Limb (tissue), 2 donors: ENCODE results near the gene ASB6.
"Not testable (repeated sequence)": the region's sequence is repeated elsewhere in the genome, so short reads cannot be mapped to it uniquely, and the experiment has no call there.

Experiments
- DNase-seq, 2 donors: peaks; one replicate each; pipeline ENCODE4 v3.0.0-alpha.2; 2016; ENCODE audit errors: extremely low spot score in 2 of 2

The ASB6 gene

DNA sequence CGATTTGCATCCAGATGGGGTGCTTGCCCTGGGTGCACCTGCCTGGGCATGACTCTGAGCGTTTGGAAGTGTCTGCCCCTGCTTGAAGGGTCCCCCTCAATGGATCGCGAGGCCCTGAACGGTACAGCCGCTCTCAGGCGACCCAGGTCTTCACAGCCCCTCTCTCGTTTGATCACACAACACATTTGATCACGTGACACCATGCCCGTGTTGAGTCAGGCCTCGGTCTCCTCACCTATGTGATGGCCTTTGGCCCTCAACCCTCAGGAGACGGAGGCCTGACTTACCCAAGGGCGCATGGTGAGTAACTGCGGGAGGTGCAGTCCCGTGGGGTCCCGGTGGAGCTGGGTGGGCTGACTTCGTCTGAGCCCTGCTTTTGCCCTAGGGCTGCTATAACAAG lies 3.0 kb upstream of the ASB6 start:
- DNase-seq: no peak

DNA sequence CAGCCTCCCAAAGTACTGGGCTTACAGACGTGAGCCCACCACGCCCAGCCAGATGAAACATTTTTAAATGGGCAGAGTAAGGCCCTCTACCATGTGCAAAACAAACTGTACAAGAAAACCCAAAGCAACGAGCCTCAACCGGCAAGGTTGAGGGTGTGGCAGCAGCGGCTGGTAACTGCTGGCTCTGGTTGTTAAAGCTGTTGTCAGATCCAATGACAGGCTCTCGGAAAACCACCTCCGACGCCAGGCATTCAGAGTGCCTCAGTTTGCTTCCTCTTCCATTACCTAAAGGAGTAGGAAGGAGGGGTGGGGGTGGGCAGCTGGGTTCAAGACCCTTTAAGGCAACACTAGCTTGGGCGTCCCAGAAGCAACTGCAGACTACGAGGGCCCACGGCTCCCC lies 2.4 kb upstream of the ASB6 start:
- DNase-seq: no peak

DNA sequence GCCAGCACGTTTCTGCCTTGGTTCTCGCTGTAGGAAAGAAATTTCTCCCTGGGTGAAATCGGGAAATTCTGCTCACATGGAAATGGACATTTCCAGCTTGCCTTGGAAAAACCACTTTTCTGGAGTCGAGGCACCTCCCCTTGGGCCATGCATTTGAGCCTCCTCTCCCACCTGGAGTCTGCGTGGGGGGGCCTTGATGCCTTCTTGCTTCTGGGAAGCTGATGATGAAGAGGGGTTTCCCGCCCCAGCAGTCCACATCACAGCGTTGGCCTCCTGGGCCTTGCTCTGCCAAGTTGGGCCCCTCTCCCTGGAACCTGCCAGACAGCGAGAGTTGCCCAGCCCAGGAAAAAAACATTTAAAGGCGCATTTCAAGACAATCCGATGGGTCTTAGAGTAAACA lies 1.8 kb upstream of the ASB6 start:
- DNase-seq: no peak

DNA sequence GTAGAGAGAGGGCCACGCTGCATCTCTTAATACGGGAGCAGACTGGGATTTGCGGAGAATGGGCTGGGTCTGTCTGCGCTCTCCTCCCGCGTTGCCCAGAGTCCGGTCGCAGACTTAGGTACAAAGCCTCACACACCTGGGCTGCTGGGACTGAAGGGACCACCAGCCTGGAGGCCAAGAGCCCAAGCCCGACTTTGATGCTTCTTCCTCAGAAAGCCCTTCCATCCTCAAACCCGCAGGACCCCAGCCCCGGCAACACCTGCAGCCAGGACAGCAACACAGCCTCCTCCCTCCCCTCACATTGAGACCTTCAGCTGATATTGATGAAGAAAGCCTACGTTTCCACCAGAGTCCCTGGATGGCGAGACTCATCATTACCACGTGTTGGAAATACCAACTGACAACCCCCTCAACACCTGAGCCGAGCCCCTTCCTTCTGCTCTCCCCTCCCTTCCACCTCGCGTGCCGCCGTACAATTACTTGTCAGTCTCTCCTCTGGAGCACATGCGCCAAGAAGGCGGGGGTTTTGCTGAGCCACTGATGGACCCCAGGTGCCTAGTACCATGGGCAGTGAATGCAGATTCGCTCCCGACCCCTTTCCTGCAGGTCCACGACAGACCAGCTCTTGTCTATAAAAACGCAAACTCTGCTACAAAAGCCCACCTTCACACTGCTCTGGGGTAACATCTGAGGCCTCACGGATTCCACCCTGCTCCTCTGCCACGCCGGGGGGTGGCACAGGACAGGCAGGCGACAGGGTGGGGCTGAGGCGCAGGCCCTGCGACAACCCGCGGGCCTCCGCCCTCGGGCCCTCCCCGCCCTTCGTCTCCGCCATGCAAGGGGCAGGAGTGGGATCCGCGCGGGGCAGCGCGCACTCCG lies 841 bp downstream of the ASB6 start:
- no peak for DNase-seq

DNA sequence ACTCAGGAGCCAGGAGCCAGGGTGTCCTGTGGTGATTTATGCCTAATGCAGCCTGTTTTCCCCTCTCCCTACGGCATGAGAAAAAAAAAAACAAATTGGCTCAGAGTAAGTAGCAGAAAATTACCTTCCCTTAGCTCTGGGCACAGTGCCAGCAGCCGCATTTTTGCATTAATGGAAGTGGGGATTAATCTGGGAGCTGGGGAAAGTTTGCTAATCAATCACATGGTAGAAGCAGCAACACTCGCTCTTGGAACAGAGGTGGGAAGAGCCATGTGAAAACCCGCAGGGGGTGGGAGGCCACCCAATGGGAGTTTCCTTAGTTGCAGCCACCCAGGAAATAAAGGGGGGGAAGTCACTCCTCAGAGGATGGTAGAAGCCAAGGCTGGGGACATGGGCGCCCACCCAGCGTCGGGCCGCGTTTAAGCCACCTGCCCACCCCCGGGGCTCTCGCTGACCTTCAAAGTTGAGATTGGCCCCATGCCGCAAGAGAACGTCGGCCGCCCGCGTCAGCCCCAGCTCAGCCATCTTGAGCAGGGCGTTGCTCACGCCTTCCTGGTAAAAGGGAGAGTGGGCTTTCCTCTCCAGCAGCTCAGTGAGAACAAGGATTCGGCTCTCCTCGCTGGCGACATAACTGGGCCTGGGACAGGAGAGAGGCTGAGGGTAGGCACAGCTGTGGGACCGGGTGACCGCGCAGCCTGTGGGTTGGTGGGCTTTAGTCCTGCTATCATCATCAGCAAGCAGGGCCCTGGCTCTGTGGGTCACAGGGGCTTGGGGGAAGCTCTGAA lies 1.7 kb downstream of the ASB6 start:
- DNase-seq: no peak

DNA sequence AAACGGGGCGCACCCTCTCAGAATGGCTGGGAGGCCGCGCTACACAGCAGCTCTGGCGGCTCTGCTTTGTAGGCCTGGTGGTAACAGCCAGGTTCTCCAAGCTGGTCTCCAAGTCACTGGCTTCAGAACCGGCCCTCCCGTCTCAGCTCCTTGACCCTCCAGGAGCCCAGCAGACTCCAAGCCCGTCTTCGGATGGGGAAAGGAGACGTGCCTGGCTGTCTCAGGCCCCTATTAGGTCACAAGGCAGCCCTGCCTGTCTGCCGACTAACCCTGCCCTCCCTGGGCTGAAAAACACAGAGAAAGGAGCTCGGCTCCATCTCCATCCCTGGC lies 2.2 kb downstream of the ASB6 start:
- no peak for DNase-seq

DNA sequence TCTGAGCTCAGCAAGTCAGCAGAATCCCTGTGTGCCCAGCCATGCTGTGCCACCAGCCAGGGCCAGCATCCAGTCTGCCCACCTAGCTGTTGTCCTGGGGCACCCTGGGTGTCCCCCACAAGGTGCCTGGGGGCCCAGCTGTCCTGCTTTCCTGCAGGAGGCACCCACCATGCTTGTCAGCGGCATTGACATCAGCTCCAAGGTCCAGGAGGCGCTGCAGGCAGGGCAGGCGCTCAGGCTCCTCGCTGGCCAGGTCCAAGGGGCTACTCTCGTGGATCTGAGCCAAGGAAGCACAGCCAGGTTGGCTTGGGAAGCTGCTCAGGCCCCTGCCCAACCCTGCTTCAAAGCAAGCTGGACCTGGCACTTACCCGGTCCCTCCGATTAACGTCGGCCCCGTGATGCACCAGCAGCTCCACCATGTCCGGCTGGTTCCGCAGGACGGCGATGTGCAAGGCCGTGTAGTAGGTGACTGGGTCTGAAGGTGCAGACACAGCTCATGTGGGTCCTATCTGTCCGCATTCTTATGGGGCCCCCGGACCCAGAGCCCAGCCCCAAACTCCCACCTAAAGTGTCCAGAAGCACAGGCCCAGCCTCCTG lies 2.8 kb downstream of the ASB6 start:
- no peak for DNase-seq

DNA sequence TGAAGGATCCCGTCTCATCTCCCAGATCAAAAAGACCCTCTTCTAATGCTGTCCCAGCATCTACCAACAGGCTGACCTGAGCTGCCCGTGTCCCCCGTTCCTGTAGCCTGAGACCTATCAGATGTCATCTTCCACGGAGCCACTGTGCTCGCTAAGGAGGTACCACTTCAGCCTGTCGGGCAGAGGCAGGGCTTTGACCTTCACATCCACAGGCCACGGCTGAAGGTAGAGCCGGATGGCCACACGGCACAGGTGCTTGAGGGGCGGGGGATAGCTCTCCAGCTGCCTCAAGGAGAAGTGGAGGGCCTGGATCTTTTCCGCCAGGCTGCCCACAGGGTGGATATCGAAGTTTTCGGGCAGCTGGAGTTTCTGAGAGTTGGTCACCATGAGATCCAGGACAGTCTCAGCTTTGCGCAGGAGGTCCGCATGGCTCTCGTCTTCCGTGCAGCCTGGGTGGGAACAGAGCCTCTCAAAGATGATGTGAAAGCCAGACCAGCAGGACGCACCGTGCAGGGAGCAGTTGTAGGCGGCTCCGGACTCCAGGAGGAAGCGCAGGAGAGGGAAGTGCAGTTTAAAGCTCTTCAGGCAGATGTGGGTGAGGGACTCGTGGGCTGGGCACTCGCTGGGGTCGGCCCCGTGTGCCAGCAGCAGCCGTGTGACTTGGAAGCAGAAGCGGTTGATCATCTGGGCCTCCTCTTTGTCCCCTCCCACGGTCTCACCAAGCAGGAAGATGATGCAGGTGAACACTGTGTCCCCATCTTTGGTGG lies 4.1 kb downstream of the ASB6 start:
- DNase-seq: no peak

DNA sequence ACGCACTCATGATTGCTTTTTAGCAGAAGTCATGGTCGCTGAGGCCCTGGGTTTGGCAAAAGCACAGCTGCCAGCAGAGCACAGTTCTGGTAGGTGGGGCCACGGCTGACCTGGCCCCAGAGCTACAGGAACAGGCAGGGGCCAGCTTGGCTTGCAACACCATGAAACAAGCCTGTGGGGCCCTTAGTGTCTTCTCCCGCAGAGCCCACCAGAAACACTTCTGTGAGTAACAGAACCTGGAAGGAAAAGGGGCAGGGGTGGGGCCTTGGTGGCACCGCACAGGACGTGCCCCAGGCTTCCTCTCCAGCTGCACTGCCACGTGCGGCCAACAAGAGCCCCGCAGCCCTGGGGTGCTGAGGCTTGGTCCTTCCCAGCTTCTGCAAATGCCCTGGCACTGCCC lies 4.8 kb downstream of the ASB6 start:
- DNase-seq: no peak

DNA sequence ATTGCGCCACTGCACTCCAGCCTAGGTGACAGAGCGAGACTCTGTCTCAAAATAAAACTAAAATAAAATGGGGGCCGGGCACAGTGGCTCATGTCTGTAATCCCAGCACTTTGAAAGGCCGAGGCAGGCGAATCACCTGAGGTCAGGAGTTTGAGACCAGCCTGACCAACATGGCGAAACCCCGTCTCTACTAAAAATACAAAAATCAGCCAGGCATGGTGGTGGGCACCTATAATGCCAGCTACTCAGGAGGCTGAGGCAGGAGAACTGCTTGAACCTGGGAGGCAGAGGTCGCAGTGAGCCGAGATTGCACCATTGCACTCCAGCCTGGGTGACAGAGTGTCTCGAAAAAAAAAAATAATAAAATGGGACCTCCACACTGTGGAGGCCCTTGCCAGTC lies 5.6 kb downstream of the ASB6 start:
- DNase-seq: not testable (repeated sequence)

DNA sequence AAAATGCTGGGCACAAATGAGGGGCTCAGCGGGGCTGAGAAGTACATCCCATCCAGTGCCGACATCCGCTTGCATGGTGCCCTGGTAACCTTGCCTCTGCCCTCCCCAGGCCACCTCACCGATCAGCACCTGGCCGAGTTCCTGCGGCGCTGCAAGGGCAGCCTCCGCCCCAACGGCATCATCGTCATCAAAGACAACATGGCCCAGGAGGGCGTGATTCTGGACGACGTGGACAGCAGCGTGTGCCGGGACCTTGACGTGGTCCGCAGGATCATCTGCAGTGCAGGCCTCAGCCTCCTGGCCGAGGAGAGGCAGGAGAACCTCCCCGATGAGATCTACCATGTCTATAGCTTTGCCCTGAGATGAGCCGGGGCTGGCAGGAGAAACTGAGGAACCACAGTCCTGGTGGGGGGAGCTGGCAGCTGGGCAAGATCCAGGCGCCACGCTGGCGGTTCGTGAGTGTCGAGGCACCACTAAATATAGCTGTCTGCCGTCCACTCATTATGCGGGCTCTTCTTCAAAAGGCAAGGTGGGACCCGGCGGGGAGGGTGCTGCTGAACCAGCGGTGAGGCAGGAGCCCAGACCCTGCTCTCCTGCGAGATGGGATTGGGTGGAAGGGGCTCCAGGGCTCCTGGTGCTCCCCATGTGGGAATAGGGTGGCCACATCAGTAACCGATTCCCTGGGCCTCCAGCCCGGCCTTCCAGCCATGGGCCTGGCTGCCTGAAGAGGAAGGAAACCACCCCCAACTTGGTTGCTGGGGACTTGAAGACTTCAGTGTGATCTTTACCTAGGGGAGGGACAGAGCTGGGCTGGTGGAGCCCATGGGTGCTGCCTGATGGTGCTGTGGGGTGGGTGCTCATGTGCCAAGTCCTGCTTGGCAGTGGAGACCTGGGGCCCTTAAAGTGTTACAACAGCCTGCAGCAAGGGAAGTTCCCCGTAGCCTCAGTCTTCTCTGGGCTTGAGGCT lies 6.6 kb downstream of the ASB6 start:
- DNase-seq: no peak

DNA sequence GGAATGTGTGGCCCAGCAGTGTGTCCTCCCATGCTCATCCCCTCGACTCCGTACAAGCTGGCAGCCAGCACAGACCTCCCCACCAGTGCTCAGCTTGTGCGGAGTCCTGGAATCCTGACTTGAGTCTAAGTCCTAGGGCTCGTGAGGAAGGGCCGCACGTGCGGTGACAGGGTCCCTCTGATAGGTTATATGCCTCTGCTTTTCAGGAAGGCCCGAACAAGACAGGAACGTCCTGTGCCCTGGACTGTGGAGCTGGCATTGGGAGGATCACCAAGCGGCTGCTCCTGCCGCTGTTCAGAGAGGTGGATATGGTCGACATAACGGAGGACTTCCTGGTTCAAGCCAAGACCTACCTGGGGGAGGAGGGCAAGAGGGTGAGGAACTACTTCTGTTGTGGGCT lies 8.1 kb downstream of the ASB6 start:
- DNase-seq: no peak

DNA sequence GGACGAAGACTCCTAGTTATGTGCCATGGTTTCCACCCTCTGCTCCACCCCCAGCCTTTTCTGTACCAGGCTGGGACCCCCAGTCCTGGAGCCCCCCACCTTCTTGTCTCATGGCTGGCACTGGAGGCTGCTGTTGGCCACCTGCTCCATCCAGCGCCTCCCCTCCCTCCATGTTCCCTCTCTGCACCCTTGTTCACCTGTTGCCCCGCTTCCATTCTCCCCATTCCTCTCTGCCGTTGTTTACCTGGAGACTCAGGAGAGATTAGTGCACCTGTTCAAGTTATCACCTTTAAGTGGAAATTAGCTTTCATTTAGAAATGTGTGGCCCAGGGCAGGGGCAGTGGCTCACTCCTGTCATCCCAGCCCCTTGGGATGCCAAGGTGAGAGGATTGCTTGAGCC lies 8.7 kb downstream of the ASB6 start:
- no peak for DNase-seq

DNA sequence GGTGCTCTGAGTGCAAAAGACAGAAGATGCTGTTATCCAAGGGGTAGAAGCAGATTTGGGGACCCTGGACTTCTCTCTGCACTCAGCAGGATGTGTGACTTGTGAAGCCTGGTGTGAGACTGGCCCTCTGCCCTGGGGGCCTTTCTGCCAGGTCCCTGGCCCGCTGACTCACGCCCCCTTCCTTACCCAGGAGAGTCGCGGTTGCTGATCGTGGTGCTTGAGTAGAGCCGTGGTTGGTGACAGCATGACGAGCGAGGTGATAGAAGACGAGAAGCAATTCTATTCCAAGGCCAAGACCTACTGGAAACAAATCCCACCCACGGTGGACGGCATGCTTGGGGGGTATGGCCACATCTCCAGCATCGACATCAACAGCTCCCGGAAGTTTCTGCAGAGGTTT lies 9.5 kb downstream of the ASB6 start:
- no peak for DNase-seq

DNA sequence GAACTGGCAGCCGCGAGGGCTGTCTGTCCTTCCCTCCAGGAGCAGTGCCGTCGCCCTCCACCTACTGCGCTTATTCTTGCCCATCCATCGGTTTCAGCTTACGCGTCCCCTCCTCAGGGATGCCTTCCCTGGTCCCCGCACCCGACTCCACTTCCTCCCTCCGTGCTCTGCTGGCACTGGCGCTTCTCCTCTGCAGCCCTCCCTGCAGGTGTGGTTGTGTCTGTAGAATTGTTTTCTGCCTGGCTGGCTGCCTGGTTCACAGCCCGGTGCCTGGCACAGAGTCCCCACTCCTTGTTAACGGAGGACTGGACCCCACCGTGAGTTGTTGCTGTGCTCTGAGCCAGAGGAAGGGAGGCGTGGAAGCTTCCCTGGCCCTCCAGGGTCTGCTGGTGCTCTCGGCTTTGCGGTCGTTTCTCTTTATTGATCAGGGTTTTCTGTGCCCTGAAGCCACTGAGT lies 10.2 kb downstream of the ASB6 start:
- no peak for DNase-seq

DNA sequence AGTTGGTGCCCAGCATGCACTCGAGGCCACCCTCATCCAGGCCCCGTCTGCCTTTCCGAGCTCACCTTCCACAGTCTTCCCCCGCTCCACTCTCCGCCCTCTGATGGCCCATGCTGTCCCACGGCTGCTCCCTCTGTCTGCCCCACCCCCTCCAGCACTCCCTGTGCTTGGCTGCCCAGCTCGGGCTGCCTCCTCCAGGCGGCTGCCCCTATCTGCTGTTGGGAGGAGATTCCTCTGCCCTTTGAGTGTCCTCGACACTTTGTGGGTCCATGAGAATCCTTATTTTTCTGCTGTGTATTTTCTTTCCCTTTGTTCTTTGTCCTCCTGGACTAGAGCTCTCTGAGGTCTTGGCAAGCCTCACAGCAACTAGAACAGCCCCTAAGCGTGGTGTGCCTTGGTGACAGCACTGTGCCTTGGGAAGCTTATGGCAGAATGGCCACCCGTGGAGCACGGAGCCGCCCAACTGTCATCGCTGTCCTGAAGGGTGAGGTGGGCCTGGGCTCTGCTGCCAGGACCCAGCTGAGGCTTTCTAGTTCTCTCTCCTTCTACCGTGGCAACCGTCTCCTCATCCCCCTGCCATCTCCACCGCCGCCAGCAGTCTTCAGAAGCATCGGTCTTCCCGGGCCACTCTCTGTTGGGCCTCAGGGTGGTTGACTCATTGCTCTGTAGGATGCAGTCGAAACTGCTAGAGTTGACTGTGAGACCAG lies 10.8 kb downstream of the ASB6 start:
- no peak for DNase-seq

DNA sequence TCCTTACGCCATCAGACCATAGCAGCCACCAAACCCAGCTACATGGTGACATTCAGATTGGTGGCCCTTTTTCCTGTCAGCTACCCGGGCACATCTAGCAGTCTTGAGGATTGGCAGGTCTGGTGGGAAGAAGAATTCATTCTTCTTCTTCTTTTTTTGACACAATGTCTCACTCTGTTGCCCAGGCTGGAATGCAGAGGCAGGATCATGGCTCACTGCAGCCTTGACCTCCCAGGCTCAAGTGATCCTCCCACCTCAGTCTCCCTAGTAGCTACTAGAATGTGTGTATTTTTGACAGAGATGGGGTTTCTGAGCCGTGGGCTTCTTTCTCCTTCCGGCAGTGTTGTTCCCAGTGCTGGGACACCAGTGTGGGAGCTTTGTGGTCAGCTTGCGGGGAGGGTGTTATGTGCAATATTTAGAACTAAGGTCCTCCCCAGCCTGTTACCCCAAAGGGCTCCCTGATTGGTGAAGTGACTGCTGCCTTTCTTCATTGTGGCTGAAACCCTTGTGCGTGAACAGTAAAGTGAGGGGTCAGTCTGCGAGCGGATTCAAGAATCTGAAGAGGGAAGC lies 12.6 kb downstream of the ASB6 start:
- DNase-seq: no peak

DNA sequence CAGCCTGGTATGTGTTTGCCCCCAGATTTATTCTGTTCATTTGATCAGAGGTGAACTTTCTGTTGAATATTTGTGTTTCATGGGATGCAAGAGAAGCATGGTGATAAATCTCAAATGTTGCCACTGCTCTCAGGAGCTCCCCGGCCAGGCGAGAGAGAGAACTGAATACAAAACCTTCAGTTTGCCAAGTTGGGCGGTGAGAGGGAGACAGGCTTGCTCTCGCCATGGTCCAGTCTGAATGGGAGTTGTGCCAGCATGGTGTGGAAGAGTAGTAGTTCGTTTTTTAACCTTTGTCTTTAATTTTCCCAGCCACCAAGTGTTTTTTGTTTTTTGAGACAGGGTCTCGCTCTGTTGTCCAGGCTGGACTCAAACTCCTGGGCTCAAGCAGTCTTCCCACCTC lies 13.2 kb downstream of the ASB6 start:
- DNase-seq: no peak

DNA sequence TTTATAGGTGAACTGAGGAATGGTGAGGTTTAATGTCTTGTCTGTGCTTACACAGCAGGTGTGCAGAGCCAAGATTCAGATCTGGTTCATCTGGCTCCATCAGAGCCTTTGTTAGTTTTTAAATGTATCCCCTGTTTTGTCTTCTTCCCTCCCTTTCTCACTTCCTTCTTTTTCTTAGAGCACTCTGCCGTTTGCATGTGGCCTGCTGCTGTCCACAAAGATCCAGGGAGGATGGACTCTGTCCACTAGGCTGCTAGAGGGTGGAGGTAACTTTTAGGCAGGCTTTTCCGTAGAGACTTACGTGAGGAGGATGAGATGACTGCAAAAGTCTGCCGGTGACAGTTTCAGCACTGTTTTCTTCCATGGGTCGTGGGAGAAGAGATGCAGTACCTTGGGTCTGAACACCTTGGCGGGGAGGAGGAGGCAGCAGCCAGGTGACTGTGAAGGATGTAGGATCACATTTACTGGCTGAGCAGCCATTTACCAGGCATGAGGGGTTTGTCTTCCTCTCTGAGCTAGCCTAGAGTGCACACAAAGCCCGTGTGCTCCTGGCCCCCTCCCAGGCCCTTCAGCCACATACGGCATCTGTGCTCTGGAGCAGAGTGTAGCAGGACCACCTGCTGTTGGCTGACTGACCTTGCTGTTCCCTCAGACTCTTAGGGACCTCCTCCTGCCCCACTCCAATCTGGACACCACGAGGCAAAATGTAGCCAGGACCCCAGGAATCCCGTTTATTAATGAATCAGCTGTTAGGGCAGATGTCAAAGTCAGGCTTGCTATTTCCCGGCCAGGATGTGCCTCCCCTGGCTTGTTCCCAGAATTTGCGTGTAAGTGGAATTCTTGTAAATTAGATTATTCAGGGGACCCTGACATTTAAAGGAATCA lies 14.2 kb downstream of the ASB6 start:
- DNase-seq: no peak
